Sciatic nerve (tissue), 2 donors: Measurements from ENCODE around the gene LGR4. TPM values are rescaled to one million over a fixed set of nuclear protein-coding genes. Genes with fewer than 3 reads are reported as not detected.
A peak's percentile ranks its signal among the peaks of the same experiment; 100 is the strongest.
"Not testable (repeated sequence)": the region's sequence is repeated elsewhere in the genome, so short reads cannot be mapped to it uniquely, and the experiment has no call there.

Experiments
- ATAC-seq: fragments of 200-7000 bp; cut with Tn5 transposase; one replicate; pipeline ENCODE4 v1.9.1; 2020; ENCODE audit warnings: mild to moderate bottlenecking, moderate library complexity
- DNase-seq: peaks from one replicate; pipeline ENCODE4 v3.0.0-alpha.2; 2020; ENCODE audit warnings: low spot score
- intact Hi-C: fragments of 100-400 bp; cut with DNase I; formaldehyde crosslinking; loops from one replicate; pipeline ENCODE4 v1.14.2; 2022
- total RNA-seq: library from RNA; stranded (reverse); fragmentation: NEBNext Ultra II Directional; extraction: Animal tissue kit (Norgen Biotek cat#: 25700); gene quantifications from one replicate; pipeline ENCODE4 v1.2.1, GENCODE V29; 2021
- donor health status: DM: no; HTN: no; CAD: no.
- donor health status: DM: no; HTN: no; CAD: no.

The LGR4 gene
- total RNA-seq, 1 donor from 2014 or later = 16.8 TPM

GRCh38 chr11:27465629-27466028 is 7.0 kb downstream of the LGR4 start:
- no peak for ATAC-seq

DNA sequence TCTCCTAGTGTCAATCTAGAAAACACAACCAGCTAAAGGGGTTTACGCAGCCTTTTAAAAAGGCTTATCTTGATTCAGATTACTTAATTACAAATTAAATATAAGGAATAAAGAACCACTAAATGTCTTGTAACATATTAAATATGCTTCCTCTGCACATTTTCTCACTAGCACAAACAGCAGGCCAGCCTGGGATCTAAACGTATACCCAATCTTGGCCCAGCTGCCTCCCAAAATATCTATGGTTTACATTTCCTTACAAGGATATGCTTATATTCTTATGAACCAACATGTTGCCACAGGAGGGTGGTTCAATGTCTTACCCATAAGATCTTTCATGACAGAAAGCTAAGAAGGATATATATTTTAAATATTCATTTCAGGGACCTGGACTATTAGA is 7.7 kb downstream of the LGR4 start:
- ATAC-seq (no peak), DNase-seq (no peak)
- intact Hi-C loops = no loop called here

More at GRCh38 chr11:27465629-27466028, 7.0 kb downstream of the LGR4 start:
- DNase-seq = no peak
- intact Hi-C loops = no loop called here

DNA sequence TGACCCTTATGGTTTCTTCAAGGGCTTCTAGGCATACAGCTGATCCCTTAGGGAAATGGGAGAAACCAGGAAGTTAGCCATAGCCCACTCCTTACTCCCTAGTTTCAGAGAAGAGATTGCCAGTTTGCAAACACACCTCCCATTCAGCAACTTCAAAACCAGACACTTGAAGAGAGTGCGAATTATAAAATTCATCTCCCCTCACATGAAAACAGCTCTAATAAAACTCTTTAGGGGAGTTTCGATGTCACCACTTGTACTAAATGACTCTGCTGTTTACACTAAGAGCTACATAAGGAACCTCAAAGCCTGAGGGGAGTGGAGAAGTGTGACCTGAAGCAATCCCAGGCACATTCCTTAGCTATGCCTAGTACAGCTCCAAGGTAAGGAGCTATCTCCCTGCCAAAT is 8.3 kb downstream of the LGR4 start:
- intact Hi-C loops = no loop called here
- no peak for ATAC-seq

DNA sequence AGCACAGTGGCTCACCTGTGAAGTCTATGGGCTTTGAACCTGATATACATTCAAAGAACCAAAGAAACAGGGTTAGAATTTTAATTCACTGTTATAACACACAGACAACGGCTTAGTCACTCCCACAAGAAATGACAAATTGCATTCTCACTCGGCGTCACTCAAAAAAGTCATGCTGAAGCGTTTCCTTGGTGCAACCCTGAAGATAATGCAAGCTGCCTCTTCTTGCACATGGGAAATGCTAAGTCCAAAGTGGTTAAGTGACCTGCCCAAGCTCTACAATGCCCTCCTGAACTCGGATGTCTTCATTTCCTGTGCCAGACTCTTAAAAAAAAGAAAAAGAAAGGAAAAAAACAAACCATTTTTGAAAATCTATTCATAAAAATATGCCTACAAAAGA is 10.0 kb downstream of the LGR4 start:
- intact Hi-C loops = no loop called here
- DNase-seq = no peak
- ATAC-seq = no peak

More for the DNA sequence above, 8.3 kb downstream of the LGR4 start:
- no peak for DNase-seq

GRCh38 chr11:27460158-27460978 is 12.2 kb downstream of the LGR4 start:
- ATAC-seq = no peak
- DNase-seq = no peak
- intact Hi-C loops = no loop called here

DNA sequence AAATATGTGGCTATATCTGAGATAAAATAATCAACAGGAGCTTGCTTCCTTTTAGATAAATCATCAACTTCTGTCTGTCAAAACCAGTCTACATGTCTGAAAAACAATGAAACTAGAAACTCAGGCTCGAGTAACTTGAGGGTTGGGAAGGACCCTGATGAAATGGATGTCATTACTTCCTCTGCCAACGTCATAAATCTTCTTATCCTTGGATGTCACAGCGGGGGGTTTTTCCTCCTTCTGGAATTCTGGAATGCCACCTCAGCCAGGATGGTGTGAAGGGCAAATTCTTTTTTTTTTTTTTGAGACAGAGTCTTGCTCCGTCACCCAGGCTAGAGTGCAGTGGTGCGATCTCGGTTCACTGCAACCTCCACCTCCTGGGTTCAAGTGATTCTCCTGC is 13.4 kb downstream of the LGR4 start:
- no peak for ATAC-seq
- DNase-seq = no peak
- intact Hi-C loops = loop anchor here (10.0 kb wide), 1 partner anchor 1124 kb away; the partner anchor contains the start of gene ANO3

- intact Hi-C loops = loop anchor here (10.0 kb wide), 1 partner anchor 1123 kb away; the partner anchor contains the start of gene ANO3
- ATAC-seq = no peak
- DNase-seq = no peak
Measured at GRCh38 chr11:27458182-27458581, 14.4 kb downstream of the LGR4 start.

GRCh38 chr11:27456795-27457329 is 15.7 kb downstream of the LGR4 start:
- ATAC-seq (no peak), DNase-seq (no peak)
- intact Hi-C loops = loop anchor here (10.0 kb wide), 1 partner anchor 1122 kb away; the partner anchor contains the start of gene ANO3

DNA sequence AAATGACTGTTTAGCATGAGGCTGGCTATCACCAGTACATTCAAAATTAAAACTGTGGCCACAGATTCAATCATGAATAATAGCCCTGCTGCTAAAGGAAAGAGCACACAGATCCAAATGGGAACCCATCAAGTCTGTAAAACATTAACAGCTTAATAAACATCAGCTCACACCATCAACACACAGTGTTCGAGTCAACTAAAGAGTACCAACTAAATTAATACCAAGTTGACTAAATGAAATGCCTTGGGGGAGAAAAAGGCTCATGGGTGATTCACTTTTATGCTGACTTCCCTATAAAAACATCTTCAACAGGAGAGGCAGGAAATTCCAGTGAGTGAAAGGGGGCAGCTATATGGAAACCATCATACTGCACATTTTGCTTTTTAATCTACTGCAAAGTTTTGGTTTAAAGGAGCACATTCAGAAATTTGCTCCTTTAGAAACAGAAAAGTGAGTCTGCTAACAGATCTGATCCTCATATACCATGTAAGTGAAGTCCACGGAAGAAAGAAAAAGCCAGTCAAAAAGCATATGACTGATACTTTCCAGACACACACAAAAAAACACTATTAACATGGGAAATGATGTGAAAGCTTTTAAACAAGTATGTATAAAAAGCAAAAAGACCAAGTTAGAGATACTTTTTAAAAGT is 16.3 kb downstream of the LGR4 start:
- ATAC-seq = no peak
- intact Hi-C loops = loop anchor here (10.0 kb wide), 1 partner anchor 1121 kb away; the partner anchor contains the start of gene ANO3
- DNase-seq = no peak

- DNase-seq = no peak
- intact Hi-C loops = loop anchor here (10.0 kb wide), 1 partner anchor 1121 kb away; the partner anchor contains the start of gene ANO3
- ATAC-seq = no peak
Measured at GRCh38 chr11:27455667-27456066, 16.9 kb downstream of the LGR4 start.

- intact Hi-C loops = loop anchor here (10.0 kb wide), 1 partner anchor 1119 kb away; the partner anchor contains the start of gene ANO3
- DNase-seq = no peak
- no peak for ATAC-seq
Measured at GRCh38 chr11:27453701-27454100, 18.9 kb downstream of the LGR4 start.

- ATAC-seq (peak; percentile 26), DNase-seq (no peak)
- intact Hi-C loops = loop anchor here (10.0 kb wide), 1 partner anchor 1117 kb away; the partner anchor contains the start of gene ANO3
Measured at GRCh38 chr11:27452147-27452546, 20.4 kb downstream of the LGR4 start.

- ATAC-seq = peak; percentile 55
- intact Hi-C loops = loop anchor here (10.0 kb wide), 1 partner anchor 1117 kb away; the partner anchor contains the start of gene ANO3
- DNase-seq = no peak
Measured at GRCh38 chr11:27451244-27451965, 21.2 kb downstream of the LGR4 start.

- ATAC-seq, intact Hi-C loops, DNase-seq: not testable (repeated sequence)
Measured at GRCh38 chr11:27448184-27448540, 24.4 kb downstream of the LGR4 start.

- DNase-seq (no peak), ATAC-seq (no peak)
- intact Hi-C loops = no loop called here
Measured at GRCh38 chr11:27447288-27448183, 25.1 kb downstream of the LGR4 start.

DNA sequence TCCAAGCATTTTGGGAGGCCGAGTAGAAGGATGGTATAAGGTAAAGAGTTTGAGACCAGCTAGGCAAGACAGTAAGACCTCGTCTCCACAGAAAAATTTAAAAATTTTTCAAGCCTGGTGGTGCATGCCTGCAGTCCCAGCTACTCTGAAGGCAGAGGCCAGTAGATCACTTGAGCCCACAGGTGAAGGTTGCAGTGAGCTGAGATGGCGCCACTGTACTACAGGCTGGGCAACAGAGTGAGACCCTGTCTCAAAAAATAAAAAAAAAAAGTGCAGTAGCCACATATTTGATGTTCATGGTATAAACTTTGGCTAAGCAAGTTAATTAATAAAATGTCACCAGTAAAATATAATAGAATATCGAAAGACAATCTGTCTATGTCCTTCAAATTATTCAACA is 27.0 kb downstream of the LGR4 start:
- ATAC-seq = no peak
- intact Hi-C loops = no loop called here
- no peak for DNase-seq

DNA sequence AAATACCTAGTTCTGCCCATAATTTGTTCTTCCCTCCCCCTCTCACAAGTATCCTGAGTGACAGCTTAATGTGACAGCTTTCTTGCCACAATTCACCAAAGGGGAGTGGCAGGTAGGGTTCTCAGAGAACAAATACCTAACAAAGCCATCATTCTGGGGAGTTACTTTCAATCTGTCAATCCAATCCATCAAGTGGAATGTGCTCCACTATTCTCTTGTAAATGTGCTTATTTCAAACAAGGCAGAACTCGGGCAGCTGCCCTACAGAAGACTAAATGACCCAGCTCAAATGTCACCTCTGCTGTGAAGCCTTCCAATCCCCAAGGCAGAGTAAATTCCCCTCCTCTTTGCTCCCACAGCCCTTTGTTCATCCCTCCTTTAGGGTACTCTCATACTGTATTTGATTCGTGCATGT is 27.8 kb downstream of the LGR4 start:
- DNase-seq (no peak), ATAC-seq (no peak)
- intact Hi-C loops = no loop called here
